ENCODE results near the gene SHISA7.
A peak's percentile ranks its signal among the peaks of the same experiment; 100 is the strongest.

Gene SHISA7

GRCh38 chr19:55488986-55489710 lies 46.0 kb upstream of the SHISA7 start:
- no peak overlapping the region for H3K27ac ChIP-seq
- TF ChIP-seq ZFX (IDR thresholded peaks at IDR 0.05; ENCODE audit: borderline replicate concordance): no peak
- TF ChIP-seq CTCF (IDR thresholded peaks at IDR 0.05): no peak

GRCh38 chr19:55487924-55488687 lies 45.0 kb upstream of the SHISA7 start, which contains the start of gene SSC5D:
SSC5D (plus strand) TSS chr19:55488436; CDS start chr19:55488590, 154 bp downstream.
- TF ChIP-seq ZFX (IDR thresholded peaks at IDR 0.05; ENCODE audit: borderline replicate concordance): no peak
- no peak for TF ChIP-seq CTCF (IDR thresholded peaks at IDR 0.05)
- peak within 1 kb of the TSS; percentile 82 for H3K27ac ChIP-seq

- peak overlapping the region; percentile 82 for H3K27ac ChIP-seq
- no peak for TF ChIP-seq CTCF (IDR thresholded peaks at IDR 0.05)
- TF ChIP-seq ZFX (IDR thresholded peaks at IDR 0.05; ENCODE audit: borderline replicate concordance): no peak
Observed at GRCh38 chr19:55486971-55487923, 44.1 kb upstream of the SHISA7 start.

- H3K27ac ChIP-seq: peak overlapping the region; percentile 82
- no peak for TF ChIP-seq ZFX (IDR thresholded peaks at IDR 0.05; ENCODE audit: borderline replicate concordance)
- TF ChIP-seq CTCF (IDR thresholded peaks at IDR 0.05): no peak
Observed at GRCh38 chr19:55486043-55486970, 43.2 kb upstream of the SHISA7 start.

- H3K27ac ChIP-seq: peak overlapping the region; percentile 82
- TF ChIP-seq CTCF (IDR thresholded peaks at IDR 0.05) (no peak), ZFX (IDR thresholded peaks at IDR 0.05; ENCODE audit: borderline replicate concordance) (no peak)
Observed at GRCh38 chr19:55485439-55486011, 42.4 kb upstream of the SHISA7 start.

Measured in 22Rv1 (cell line).